ENCODE data around the gene ZNF330.
"Not testable (repeated sequence)": the region's sequence is repeated elsewhere in the genome, so short reads cannot be mapped to it uniquely, and the experiment has no call there.

ZNF330 gene

GRCh38 chr4:141216002-141216761, 4.5 kb upstream of the ZNF330 start:
- no peaks in the 10 kb centered on the region for H3K9me3 Mint-ChIP-seq
- ATAC-seq (no peak), DNase-seq (ENCODE audit: low spot score in 2 of 2) (no peak)
- no peak overlapping the region for H3K4me3 Mint-ChIP-seq
- H3K36me3 Mint-ChIP-seq: peaks cover 8% of the 10 kb centered on the region
- H3K4me1 Mint-ChIP-seq: peaks cover 7% of the 10 kb centered on the region
- no peak overlapping the region for H3K27ac Mint-ChIP-seq

DNA sequence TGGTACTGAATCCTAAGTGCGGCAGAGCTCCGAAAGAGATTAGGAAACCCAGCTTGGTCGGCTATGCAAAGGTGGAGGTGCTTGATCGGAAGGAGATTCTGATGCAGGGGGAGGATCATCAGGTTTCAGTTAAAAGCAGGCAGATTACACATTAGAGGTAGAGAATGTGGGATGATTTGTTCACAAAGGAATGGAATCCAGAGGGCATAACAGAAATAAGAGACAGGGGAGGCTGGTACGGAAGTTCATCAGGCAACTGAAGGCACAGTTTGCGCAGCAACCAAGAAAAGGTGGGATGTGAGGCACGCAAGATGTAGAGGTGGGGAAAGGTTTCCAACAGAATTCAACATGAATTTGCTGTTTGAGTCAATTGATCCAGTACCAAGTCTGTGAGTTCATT, 424 bp upstream of the ZNF330 start:
- no peaks in the 10 kb centered on the region for H3K9me3 Mint-ChIP-seq
- peaks cover 43% of the 10 kb centered on the region for H3K36me3 Mint-ChIP-seq
- H3K27ac Mint-ChIP-seq: peak overlapping the region; percentile 97
- peak overlapping the region; percentile 88 for H3K4me3 Mint-ChIP-seq
- ATAC-seq (no peak), DNase-seq (ENCODE audit: low spot score in 2 of 2) (no peak)
- peaks cover 28% of the 10 kb centered on the region for H3K4me1 Mint-ChIP-seq

DNA sequence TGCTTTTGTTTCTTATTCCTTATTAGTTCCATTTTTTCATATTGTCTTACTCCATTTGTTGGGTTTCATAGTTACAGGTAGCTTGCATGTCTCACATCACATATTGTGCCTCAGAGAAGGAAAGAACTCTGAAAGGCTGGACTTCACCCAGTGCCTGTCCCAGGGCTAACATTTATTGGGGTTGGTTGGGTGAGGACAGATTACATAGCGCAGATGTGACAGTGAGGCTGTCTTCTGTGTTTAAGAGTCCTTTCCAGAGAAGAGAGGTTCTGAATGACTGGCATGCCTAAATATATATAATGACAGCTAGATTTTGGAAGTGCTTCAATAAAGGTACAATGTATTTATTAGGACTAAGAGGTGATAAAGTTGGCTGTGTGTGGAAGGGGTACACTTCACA, 2.7 kb downstream of the ZNF330 start:
- Mint-ChIP-seq H3K4me1 (peaks cover 28% of the 10 kb centered on the region), H3K36me3 (peaks cover 75% of the 10 kb centered on the region)

DNA sequence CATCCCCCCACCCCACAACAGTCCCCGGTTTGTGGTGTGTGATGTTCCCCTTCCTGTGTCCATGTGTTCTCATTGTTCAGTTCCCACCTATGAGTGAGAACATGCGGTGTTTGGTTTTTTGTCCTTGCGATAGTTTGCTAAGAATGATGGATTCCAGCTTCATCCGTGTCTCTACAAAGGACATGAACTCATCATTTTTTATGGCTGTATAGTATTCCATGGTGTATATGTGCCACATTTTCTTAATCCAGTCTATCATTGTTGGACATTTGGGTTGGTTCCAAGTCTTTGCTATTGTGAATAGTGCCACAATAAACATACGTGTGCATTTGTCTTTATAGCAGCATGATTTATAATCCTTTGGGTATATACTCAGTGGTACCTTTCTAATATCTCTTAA, 6.6 kb downstream of the ZNF330 start:
- not testable (repeated sequence) for DNase-seq (ENCODE audit: low spot score in 2 of 2); ATAC-seq; H3K9me3 Mint-ChIP-seq; H3K4me3 Mint-ChIP-seq; H3K27ac Mint-ChIP-seq
- H3K4me1 Mint-ChIP-seq: peaks cover 22% of the 10 kb centered on the region
- H3K36me3 Mint-ChIP-seq: peaks cover 100% of the 10 kb centered on the region

More for the DNA sequence above, 2.7 kb downstream of the ZNF330 start:
- no peak for DNase-seq (ENCODE audit: low spot score in 2 of 2)
- Mint-ChIP-seq H3K27ac (peak overlapping the region; percentile 33), H3K4me3 (no peak overlapping the region), H3K9me3 (no peaks in the 10 kb centered on the region)
- no peak for ATAC-seq

DNA sequence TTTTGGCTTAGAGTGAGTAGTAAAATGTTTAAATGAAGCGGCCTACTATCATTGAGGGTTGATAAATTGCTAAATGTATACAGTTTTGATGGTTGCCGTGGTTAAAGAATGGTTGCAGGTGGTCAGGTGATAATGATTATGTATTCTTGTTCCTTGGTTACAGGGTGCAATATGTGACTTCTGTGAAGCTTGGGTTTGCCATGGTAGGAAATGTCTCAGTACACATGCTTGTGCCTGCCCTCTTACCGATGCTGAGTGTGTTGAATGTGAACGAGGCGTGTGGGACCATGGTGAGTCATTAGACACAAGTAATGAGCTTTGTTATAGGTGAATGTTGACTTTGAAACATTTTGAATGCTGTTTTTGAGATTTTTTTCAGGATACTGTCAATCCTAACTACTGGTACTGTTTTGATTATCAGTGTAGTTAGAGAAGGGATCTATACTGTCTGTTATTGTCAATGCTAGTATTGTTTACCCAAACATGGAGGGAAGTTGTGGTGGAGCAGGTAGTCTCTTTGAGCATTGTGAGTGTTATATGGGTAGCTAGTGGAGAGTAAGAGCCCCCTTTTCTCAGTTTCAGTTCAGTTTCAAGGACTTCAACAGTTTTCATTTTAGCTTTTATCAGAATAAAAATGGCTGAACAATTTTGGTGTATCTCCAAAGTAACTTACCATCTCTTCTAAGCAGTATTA, 8.9 kb downstream of the ZNF330 start:
- Mint-ChIP-seq H3K27ac (peak overlapping the region; percentile 8), H3K36me3 (peaks cover 100% of the 10 kb centered on the region), H3K9me3 (no peaks in the 10 kb centered on the region), H3K4me3 (no peak overlapping the region), H3K4me1 (peaks cover 6% of the 10 kb centered on the region)
- DNase-seq (ENCODE audit: low spot score in 2 of 2): no peak
- no peak for ATAC-seq

GRCh38 chr4:141233673-141234072, 13.0 kb downstream of the ZNF330 start:
- Mint-ChIP-seq H3K9me3 (no peaks in the 10 kb centered on the region), H3K27ac (no peak overlapping the region), H3K4me3 (no peak overlapping the region), H3K36me3 (peaks cover 64% of the 10 kb centered on the region), H3K4me1 (peaks cover 6% of the 10 kb centered on the region)
- ATAC-seq (no peak), DNase-seq (ENCODE audit: low spot score in 2 of 2) (no peak)

DNA sequence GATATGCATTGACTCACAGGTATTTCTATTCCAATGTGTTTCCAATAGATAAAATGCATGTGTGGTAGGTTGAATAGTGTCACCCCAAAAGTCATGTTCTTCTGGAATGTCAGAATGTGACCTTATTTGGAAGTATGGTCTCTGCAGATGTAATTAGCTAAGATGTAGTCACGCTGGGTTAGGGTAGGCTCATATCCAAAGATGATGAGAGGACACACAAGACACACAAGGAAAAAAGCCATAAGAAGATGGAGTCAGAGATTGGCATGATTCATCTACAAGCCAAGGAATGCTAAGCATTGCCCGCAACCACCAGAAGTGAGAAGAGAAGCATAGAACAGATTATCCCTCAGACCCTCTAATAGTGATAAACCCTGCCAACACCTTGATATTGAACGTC, 17.5 kb downstream of the ZNF330 start:
- ATAC-seq (no peak), DNase-seq (ENCODE audit: low spot score in 2 of 2) (no peak)
- no peaks in the 10 kb centered on the region for H3K9me3 Mint-ChIP-seq
- no peak overlapping the region for H3K27ac Mint-ChIP-seq
- no peaks in the 10 kb centered on the region for H3K4me1 Mint-ChIP-seq
- H3K4me3 Mint-ChIP-seq: no peak overlapping the region
- peaks cover 19% of the 10 kb centered on the region for H3K36me3 Mint-ChIP-seq

- Mint-ChIP-seq H3K4me1 (no peaks in the 10 kb centered on the region), H3K4me3 (no peak overlapping the region), H3K36me3 (no peaks in the 10 kb centered on the region), H3K9me3 (no peaks in the 10 kb centered on the region), H3K27ac (no peak overlapping the region)
- ATAC-seq (peak; percentile 47), DNase-seq (ENCODE audit: low spot score in 2 of 2) (no peak)
Measured at GRCh38 chr4:141240259-141240658, 19.6 kb downstream of the ZNF330 start.

GRCh38 chr4:141240671-141241070, 20.0 kb downstream of the ZNF330 start:
- Mint-ChIP-seq H3K9me3 (no peaks in the 10 kb centered on the region), H3K4me1 (no peaks in the 10 kb centered on the region), H3K27ac (no peak overlapping the region), H3K4me3 (no peak overlapping the region), H3K36me3 (no peaks in the 10 kb centered on the region)
- no peak for ATAC-seq
- DNase-seq (ENCODE audit: low spot score in 2 of 2): no peak

DNA sequence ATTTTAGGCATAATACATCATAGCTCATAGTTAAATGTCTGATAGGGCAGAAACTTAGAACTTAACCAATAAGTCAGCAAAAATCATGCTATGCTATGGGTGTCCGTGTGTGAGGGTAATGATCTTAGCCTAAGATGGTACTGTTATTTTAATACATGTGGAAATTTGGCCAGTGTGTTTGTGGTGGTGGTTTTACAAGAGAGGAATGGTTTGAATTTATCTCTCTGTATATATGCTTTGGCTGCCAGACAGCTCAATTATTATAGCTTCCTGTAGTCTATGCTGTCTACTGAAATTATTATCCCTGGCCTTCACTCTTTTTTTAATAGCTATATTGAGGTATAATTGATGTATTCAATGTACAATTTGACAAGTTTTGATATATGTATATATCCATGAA, 21.3 kb downstream of the ZNF330 start:
- no peak overlapping the region for H3K4me3 Mint-ChIP-seq
- H3K36me3 Mint-ChIP-seq: no peaks in the 10 kb centered on the region
- ATAC-seq (no peak), DNase-seq (ENCODE audit: low spot score in 2 of 2) (no peak)
- no peak overlapping the region for H3K27ac Mint-ChIP-seq
- no peaks in the 10 kb centered on the region for H3K9me3 Mint-ChIP-seq
- H3K4me1 Mint-ChIP-seq: peaks cover 6% of the 10 kb centered on the region

DNA sequence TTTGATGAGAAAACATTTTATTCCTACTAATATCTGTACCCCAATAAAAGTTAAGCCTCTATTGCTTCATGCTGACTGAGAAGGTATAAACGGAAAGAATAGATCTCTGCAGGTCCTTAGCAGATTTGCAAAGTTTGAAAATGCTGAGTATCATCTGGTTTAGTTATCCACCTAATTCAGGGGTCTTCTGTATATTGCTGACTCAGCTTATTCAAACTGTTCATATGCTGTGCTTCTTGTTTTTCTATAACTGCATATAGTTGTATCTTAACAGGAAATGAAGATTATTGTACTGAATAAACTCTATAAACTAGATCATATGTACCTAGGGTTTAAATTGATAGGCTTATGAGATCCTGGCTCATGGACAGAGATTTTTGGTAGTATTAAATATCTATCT, 23.7 kb downstream of the ZNF330 start:
- no peak overlapping the region for H3K4me3 Mint-ChIP-seq
- no peaks in the 10 kb centered on the region for H3K36me3 Mint-ChIP-seq
- peaks cover 6% of the 10 kb centered on the region for H3K4me1 Mint-ChIP-seq
- DNase-seq (ENCODE audit: low spot score in 2 of 2) (no peak), ATAC-seq (no peak)
- H3K9me3 Mint-ChIP-seq: no peaks in the 10 kb centered on the region
- no peak overlapping the region for H3K27ac Mint-ChIP-seq

DNA sequence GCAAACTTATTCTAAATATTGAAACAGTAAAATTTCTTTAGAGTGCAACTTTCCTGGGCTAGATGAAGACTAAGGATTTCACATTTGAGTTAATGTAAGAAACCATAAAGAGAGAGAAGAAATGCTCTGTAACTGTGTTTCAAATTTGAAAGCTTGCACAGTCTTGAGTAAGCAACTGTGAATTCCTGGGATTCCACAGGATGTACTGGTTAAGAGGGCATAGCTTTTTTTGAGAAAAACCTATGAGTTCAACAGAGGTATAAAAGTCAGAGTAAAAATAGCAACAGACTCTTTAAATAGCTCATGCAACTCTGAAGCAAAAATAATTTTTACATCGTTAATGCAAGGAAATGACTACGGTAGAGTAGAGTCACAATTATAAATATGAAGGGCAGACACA, 25.5 kb downstream of the ZNF330 start:
- no peak for DNase-seq (ENCODE audit: low spot score in 2 of 2)
- Mint-ChIP-seq H3K9me3 (no peaks in the 10 kb centered on the region), H3K36me3 (no peaks in the 10 kb centered on the region), H3K4me1 (peaks cover 6% of the 10 kb centered on the region), H3K4me3 (peak overlapping the region; percentile 25), H3K27ac (peak overlapping the region; percentile 67)
- peak; percentile 80 for ATAC-seq

DNA sequence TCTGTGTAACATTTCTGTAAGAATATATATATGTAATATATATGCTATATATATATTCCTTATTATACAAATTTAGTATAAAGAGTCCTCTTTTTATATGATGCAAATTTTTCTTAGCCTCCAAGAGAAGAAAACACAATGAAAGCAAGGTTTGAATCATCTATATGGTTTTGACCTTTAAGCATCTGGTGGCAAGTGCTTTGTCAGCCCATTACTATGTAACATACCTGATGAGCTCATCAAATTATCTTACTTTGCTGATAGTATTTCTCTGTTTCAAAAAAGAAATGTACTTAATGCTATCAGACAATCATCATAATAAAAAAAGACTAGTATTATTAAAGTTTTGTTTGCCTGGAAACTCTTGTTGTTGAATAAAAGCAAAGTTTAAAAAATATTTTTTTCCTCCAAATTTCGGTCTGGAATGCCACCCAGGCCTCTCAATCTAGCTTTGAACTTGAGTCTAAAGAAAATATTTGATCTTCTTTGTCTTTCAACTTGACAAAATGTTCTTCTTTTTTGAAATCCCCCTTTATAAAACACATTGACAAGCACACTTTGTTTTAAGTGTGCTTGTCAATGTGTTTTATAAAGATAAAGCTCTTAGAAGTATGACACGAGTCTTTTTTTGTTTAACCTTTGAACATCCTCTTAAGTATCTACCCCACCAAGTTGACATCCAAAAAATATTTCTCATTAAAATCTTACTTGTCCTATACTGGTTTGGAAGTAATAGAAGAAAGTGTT, 26.2 kb downstream of the ZNF330 start:
- Mint-ChIP-seq H3K9me3 (no peaks in the 10 kb centered on the region), H3K4me3 (no peak overlapping the region), H3K4me1 (peaks cover 6% of the 10 kb centered on the region), H3K36me3 (no peaks in the 10 kb centered on the region), H3K27ac (peak overlapping the region; percentile 67)
- no peak for DNase-seq (ENCODE audit: low spot score in 2 of 2)
- ATAC-seq: peak; percentile 84

- H3K27ac Mint-ChIP-seq: no peak overlapping the region
- no peaks in the 10 kb centered on the region for H3K9me3 Mint-ChIP-seq
- DNase-seq (ENCODE audit: low spot score in 2 of 2) (no peak), ATAC-seq (no peak)
- no peaks in the 10 kb centered on the region for H3K36me3 Mint-ChIP-seq
- no peak overlapping the region for H3K4me3 Mint-ChIP-seq
- peaks cover 6% of the 10 kb centered on the region for H3K4me1 Mint-ChIP-seq
Measured at GRCh38 chr4:141247430-141247780, 26.7 kb downstream of the ZNF330 start.

DNA sequence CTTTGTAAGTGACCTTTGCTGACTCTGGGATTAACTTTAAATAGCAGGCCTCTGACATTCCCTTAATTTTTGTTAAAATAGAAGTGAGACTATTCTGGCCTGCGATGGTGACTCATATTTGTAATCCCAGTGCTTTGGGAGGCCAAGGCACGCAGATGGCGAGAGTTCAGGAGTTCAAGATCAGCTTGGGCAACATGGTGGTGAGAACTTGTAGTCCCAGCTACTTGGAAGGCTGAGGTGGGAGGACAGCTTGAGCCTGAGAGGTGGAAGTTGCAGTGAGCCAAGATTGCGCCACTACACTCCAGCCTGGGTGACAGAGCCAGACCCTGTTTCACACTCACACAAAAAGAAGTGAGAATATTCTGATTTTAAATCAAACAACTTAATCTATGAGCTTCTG, 27.3 kb downstream of the ZNF330 start:
- no peak overlapping the region for H3K4me3 Mint-ChIP-seq
- ATAC-seq (no peak), DNase-seq (ENCODE audit: low spot score in 2 of 2) (no peak)
- no peaks in the 10 kb centered on the region for H3K9me3 Mint-ChIP-seq
- H3K36me3 Mint-ChIP-seq: no peaks in the 10 kb centered on the region
- no peak overlapping the region for H3K27ac Mint-ChIP-seq
- H3K4me1 Mint-ChIP-seq: peaks cover 6% of the 10 kb centered on the region

DNA sequence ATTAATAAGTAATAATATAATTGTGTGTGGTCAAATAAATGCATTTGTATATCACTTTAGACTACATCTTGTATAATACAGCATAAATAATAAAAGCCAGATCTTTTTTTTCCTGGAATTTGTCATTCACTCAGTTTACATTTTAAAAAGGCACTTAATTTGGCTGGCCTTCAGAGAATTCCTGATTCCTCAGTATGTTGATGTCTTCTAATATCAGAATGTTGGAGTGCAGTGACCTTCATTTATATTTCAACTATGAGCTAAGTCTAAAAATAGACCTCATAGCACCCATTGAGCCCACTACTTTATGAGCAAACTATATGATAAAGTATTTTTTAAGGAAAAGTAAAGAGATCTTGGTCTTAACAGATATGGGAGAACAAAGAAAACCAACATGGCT, 27.8 kb downstream of the ZNF330 start:
- Mint-ChIP-seq H3K27ac (no peak overlapping the region), H3K4me3 (no peak overlapping the region), H3K4me1 (peaks cover 6% of the 10 kb centered on the region), H3K36me3 (no peaks in the 10 kb centered on the region), H3K9me3 (no peaks in the 10 kb centered on the region)
- ATAC-seq: no peak
- DNase-seq (ENCODE audit: low spot score in 2 of 2): no peak
